ENCODE data around the gene NECTIN3.

GRCh38 chr3:111047812-111048435 lies 23.7 kb upstream of the NECTIN3 start:
- no peak for TF ChIP-seq CTCF (IDR thresholded peaks at IDR 0.05)
- TF ChIP-seq POLR2A (IDR thresholded peaks at IDR 0.05) = no peak
- TF ChIP-seq EP300 (IDR thresholded peaks at IDR 0.05) = no peak

Data from tibial nerve (tissue), 4 donors.